ENCODE data around the gene SNX1. TPM values are rescaled to one million over a fixed set of nuclear protein-coding genes. Genes with fewer than 3 reads are reported as not detected.
"Not testable (repeated sequence)": the region's sequence is repeated elsewhere in the genome, so short reads cannot be mapped to it uniquely, and the experiment has no call there.

SNX1 gene
- total RNA-seq, 1 donor from 2014 or later: 32.5 TPM

DNA sequence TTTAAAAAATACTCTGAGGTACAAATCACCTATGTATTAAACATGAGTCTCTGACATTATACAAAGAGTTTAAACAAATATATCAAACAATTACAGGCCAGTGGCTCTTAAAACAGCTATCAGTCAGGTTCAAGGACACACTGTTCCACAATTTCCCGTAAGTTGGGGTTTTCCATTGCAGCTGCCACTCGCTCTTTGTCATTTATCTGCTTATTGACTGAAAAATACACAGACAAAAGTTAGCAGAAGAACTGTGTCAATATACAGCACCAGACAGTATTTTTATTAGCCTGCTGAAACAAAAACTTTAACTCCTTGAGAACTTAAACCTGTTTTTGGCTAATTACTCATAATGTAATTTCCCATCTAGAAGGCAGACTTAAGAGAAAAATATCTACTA, 23.0 kb upstream of the SNX1 start:
- DNase-seq (ENCODE audit: low read depth in 2 of 2): peak; percentile 52 to 76

DNA sequence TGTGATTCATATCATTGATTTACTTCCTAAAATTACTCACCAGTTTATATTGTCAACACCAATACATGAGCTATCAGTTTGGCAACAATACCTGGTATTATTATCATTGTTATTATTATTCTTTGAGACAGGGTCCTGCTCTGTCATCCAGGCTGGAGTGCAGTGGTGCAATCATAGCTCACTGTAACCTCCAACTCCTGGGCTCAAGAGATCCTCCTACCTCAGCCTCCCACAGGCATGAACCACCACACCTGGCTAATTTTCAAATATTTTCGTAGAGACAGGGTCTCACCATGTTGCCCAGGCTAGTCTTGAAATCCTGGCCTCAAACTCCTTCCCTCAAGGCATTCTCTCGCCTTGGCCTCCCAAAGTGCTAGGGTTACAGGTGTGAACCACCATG, 22.3 kb upstream of the SNX1 start:
- DNase-seq (ENCODE audit: low read depth in 2 of 2): peak in 1 of 2 donors; percentile 25

GRCh38 chr15:64082757-64083156, 13.0 kb upstream of the SNX1 start:
- DNase-seq (ENCODE audit: low read depth in 2 of 2): no peak

GRCh38 chr15:64089543-64090280, 6.1 kb upstream of the SNX1 start:
- no peak for DNase-seq (ENCODE audit: low read depth in 2 of 2)

GRCh38 chr15:64090527-64090926, 5.3 kb upstream of the SNX1 start:
- no peak for DNase-seq (ENCODE audit: low read depth in 2 of 2)

- DNase-seq (ENCODE audit: low read depth in 2 of 2): no peak
These were observed 3.5 kb upstream of the SNX1 start for GRCh38 chr15:64092075-64092820.

DNA sequence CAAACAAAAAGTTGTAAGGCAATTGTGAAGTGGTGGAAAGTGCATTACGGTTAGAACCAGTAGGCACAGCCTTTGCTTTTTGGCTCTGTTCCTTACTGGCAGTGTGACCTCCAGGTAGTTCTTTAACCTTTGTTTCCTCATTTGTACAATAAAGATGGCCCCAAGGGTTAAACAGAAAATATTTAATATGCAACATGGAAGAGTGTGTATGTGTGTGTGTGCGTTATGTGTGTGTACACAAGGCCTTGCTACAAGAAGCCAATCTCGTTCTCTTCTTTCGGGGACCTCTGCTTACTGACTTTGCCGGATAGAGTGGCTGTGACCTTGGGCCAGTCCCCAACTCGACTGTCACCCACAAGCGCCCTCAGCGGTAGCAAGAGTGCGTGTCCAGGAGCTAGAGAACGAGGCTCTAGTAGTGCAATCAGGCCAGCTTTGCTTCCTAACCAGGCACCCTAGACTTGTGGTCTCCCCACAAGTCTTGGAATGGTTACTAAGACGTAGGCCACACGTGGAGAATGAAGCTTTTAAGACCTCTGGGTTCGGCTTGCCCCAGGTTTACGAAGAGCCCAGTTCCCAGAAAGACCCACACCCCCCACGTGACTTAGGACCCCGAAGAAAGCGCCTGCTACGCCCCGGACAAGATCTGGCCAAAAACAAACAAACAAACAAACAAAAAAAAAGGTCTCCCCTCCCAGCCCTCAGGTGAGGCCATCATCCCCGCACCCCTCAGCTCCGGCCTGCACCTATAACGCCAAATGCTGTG, 2.7 kb upstream of the SNX1 start:
- peak; percentile 27 to 51 for DNase-seq (ENCODE audit: low read depth in 2 of 2)

- peak; percentile 97 to 99 for DNase-seq (ENCODE audit: low read depth in 2 of 2)
These were observed 2.0 kb upstream of the SNX1 start, which contains the start of gene CIAO2A for GRCh38 chr15:64093627-64094417. Gene CIAO2A (minus strand): TSS chr15:64093838. CDS start chr15:64093768, 70 bp downstream.

DNA sequence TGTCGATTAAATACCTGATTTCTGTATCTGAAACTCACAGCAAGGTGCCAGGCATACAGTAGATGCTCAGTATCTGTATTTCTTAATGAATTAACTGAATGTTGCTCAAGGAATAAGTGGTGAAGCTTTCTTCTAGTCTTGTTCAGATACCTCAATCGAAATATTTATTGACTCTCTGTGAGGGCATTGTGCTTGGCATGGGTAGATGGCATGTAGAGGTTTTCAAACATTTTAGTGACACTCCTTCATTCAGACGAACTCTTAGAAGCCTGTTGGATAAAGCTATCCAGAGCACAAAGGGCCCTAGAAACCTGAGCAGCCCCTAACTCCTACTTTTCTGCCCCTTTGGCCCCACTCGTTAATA, 369 bp upstream of the SNX1 start:
- DNase-seq (ENCODE audit: low read depth in 2 of 2): no peak

DNA sequence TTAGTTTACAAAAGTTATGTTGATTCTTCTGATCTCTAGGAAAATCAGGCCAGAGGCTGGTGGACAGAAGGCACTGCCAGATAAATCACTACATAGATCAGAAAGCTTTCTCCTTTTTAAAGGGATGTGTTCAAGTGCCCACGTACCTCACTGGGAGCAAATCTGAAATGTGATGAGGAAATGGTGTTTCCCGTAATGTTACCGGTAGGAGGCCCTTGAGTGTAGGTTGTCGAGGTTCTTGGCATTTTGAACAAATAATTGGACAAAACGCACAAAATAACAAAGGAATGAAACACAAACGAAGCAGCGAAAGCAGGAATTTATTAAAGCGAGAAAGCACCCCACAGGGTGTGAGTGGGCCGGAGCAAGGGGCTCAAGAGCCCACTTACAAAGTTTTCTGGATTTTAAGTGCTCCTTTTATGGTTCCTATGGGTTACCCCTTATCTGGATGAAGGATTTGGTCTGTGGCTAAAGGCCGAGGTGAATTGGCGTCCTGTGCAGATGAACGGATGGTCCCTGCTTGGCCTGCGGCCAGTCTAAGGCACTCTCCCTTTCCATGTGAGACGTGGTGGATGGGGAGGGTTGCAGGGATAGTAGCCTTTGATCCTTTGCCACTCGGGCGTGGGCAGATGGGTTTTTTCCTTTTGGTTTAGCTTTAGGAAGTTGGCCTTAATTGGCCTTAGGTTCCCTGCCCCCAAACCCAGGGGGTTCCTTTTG, 1.0 kb downstream of the SNX1 start:
- DNase-seq (ENCODE audit: low read depth in 2 of 2): peak; percentile 34 to 51

DNA sequence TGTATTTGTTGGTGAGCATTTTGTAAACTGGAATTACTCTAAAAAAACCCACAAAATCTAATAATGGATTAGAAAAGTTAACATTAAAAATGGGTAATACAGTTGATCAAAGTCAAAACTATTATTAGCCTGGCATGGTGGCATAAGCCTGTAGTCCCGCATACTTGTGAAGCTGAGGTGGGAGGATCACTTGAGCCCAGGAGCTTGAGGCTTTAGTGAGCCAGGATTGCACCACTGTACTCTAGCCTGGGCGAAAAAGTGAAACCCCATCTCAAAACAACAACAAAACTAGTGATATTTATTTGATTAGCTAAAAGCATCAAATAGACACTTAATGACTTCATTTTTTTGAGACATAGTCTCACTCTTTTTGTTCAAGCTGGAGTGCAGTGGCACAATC, 3.6 kb downstream of the SNX1 start:
- no peak for DNase-seq (ENCODE audit: low read depth in 2 of 2)

DNA sequence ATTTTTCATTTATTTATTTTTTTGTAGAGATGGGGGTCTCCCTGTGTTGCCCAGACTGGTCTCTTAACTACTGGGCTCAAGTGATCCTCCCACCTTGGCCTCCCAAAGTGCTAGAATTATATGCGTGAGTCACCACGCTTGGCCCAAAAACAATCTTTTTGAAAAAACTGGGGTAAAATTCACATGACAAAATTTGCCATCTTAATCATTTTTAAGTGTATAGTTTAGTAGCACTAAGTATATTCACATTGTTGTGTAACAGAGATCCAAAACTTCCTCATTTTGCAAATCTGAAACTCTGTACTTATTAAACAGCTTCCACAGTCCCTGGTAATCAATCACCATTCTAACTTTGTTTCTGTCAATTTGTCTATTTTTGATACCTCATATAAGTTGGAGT, 5.2 kb downstream of the SNX1 start:
- DNase-seq (ENCODE audit: low read depth in 2 of 2): no peak

DNA sequence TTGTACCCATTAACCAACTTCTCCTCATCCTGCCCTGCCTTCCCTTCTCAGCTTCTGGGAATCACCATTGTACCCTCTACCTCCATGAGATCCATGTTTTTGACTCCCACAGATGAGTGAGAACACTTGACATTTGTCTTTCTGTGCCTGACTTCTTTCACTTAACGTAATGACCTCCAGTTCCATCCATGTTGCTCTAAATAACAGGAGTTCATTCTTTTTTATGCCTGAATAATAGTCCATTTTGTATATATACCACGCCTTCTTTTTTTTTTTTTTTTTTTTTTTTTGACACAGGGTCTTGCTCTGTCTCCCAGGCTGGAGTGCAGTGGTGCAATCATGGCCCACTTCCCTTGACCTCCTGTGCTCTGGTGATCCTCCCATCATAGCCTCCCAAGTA, 6.7 kb downstream of the SNX1 start:
- no peak for DNase-seq (ENCODE audit: low read depth in 2 of 2)

- peak; percentile 31 to 62 for DNase-seq (ENCODE audit: low read depth in 2 of 2)
These were observed 9.4 kb downstream of the SNX1 start for GRCh38 chr15:64105113-64105704.

DNA sequence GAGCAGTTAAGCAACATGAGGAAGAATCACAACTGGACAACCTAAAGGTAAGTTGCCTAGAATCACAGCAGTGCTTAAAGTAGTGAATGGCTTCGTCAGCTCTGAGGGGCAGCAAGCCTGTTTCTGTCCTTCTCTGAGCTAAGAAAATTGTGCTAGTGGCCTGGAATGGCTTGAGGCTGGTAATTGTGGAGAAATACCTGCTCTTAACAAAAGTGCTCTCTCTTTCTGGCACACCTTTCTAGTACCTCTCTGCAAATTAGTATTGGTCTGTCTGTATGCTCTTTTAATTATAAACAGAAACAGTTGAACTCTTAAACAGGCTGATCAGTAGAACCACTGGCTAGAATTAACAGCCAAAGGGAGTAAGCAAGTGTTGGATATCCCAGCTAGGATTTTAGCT, 11.6 kb downstream of the SNX1 start:
- no peak for DNase-seq (ENCODE audit: low read depth in 2 of 2)

GRCh38 chr15:64110108-64110701, 14.4 kb downstream of the SNX1 start:
- DNase-seq (ENCODE audit: low read depth in 2 of 2): not testable (repeated sequence)

GRCh38 chr15:64110950-64111678, 15.3 kb downstream of the SNX1 start:
- DNase-seq (ENCODE audit: low read depth in 2 of 2): peak; percentile 22 to 52

DNA sequence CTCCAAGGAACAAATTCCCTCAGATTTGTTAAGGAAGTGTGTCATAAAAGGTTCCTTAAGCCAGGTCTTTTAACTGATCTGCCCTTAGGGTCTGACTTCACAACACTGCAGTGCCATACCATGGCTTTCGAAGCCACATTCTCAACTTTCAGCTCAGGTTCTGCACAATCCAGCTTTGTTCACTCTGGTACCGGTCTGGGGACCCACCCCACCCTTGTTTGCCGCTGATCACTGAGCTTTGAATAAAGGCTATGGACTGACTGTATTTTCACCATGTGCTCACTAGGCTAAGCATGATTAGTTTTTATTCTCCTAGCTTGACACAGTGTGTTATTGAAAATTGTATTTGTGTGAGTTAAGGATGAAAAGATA, 15.9 kb downstream of the SNX1 start:
- DNase-seq (ENCODE audit: low read depth in 2 of 2): no peak

DNA sequence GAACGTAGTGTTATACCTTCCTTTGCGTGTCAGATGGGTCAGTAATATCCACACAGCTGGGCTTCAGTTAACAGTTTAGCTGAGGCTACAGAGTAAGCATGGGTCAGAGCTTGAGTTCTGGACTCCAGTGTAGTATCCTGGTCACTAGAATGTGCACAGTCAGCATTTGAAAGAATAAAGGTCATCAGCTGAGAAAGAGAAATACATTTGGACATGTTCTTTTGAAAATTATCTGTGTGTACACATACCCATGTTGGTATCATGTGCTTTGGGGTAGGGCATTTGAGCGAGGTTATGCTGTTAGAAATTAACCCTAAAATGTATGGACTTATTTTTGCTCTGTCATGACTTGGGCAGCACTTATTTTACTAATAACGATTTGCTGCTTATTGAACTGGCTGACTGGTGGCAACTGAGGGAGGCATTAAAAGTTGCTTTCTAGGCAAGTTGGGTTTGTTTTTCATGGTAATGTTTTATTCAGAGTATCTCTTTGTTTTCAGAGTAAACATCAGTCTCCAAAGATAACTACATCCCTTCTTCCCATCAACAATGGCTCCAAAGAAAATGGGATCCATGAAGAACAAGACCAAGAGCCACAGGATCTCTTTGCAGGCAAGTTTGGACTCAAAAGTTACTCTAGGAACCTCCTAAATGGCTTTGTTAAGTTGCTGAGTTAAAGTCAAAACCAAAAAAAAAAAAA, 16.4 kb downstream of the SNX1 start:
- no peak for DNase-seq (ENCODE audit: low read depth in 2 of 2)

Data from lung microvascular endothelial cell (primary cell).